Measurements from ENCODE around the gene EDA2R.

The EDA2R gene

DNA sequence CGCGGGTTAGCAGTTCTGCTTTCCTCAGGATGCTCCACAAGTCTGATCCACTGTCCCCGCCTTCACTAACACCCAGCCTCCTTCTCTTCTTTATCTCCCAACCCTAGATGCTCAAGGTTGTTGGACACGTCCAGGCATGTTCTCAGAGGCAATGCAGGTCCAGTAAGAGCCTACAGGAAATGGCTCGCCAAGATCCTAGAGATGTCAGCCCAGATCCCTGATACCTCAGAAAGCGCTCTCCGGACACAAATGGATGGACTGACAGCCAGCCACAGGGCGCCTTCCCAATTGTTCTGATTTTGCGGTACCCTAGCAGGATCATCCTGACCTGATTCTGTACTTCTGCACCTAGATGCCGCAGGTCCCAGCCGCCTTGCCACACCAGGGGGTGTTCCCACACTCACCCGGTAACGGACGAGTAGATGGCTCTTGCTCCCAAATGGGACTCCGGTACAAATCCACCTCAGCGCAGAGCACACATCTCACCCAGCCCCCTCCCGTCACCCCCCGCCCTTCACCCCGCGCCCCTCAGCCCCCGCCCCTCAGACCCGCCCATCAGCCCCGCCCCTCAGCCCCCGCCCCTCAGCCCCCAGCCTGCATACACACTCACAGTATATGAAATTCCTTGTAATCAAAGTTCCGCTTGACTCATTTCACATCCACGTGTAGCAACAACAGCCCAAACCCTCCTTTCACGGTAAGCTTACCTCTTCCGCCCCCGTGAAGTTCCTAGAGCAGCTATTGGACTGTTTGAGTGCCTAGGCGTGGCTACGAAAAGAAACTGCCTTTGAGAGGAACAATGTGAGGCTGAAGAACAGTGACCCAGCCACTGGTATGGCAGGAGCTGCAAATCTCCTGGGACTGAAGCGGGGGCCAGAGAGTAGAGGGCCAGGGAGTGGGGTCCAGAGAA, at the start of gene EDA2R:
TSS of gene EDA2R (minus strand) at position 488 of the 910 bp plus-strand sequence. CDS start 23,058 bp downstream, outside the sequence.
- DNase-seq (ENCODE audit: low read depth in 2 of 2) = no peak

DNA sequence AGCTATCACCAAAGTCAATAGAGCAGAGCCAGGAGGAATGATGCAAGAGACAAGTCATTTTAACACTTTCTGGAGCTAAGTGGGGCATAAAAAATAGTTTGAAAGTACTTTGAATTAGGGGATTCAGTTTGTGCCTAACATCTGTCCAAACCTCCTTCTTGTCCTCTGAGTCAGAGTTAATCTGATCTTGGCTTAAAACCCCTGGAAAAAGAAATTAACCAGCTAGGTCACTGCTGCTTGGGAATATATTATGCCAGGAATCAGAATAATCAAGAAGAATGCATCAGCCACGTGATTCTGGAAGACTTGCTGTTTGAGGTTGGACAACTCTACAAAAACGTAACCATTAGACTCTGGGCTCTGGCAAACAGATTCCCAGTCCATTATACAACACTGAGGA, 45.3 kb upstream of the EDA2R start:
- no peak for DNase-seq (ENCODE audit: low read depth in 2 of 2)

DNA sequence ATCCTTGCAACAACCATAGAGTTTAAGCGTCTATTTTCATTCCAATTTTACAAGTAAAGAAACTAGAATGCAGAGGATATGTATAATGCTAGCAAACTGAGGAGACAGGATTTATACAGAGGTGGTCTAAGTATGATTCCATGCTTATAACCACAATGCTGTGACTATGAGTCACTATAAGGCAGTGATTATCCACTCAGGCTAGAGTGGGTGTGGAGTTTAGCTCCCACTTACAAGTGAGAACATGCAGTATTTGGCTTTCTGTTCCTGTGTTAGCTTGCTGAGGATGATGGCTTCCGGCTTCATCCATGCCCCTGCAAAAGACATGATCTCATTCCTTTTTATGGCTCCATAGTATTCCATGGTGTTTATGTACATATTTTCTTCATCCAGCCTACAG, 41.6 kb upstream of the EDA2R start:
- DNase-seq (ENCODE audit: low read depth in 2 of 2) = no peak

- no peak for DNase-seq (ENCODE audit: low read depth in 2 of 2)
These were observed 38.6 kb upstream of the EDA2R start for GRCh38 chrX:66677430-66677829.

DNA sequence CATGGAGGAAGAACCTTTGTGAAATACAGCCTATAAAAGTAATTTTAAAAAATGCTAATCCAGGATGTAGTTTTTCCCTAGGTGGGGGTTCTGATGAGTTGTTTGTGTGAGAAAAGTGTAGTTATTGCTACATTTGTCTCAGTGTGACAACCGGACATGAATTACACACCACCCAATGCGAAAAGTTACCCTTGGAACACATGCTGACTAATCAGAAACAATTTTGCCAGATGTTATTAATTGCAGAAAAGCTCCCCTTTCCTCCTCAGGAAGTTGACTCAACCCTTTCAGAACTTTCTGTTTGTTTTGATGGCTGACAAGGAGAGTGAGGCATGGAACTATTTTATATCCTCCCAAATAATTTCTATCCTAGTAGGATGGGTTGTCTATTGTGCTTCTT, 38.1 kb upstream of the EDA2R start:
- no peak for DNase-seq (ENCODE audit: low read depth in 2 of 2)

GRCh38 chrX:66676413-66676812, 37.5 kb upstream of the EDA2R start:
- DNase-seq (ENCODE audit: low read depth in 2 of 2) = no peak

- no peak for DNase-seq (ENCODE audit: low read depth in 2 of 2)
These were observed 36.7 kb upstream of the EDA2R start for GRCh38 chrX:66675541-66675940.

DNA sequence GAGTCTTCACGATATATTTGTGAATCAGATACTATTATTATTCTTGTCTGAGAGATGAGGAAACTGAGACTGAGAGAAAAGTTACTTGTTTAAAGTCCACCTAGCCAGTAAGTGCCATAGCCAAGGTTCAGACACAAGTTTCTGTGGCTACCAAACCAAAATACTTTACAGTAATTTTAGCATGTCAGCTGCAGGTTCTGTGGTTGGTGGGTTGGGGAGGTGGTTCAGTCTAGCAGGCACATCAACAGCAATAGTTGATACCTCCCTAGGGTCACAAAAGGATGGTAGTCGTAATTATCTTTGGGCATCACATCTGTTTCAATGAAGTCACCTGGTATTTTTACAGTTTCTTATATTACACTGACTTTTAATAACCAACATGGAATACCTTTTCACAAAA, 35.6 kb upstream of the EDA2R start:
- DNase-seq (ENCODE audit: low read depth in 2 of 2) = no peak

DNA sequence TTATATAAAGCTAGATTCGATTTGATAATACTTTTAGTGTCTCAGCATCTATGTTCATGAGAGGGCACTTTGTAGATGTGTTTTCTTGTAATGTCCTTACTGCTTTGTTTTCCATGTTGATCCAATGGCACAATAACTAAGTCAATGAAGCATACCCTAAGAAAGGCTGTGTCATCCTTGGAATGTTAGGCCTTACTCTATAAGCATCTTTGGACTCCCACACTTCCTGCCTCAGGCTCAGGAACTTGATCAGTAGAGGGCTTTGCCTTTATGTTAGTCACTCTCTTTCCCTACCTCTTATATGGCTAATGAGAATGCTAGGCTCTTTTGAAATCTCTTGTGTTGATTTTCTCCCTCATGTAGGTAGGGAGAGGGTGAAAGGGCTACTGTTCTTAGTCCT, 33.2 kb upstream of the EDA2R start:
- no peak for DNase-seq (ENCODE audit: low read depth in 2 of 2)

- no peak for DNase-seq (ENCODE audit: low read depth in 2 of 2)
These were observed 15.5 kb upstream of the EDA2R start for GRCh38 chrX:66654411-66654810.

GRCh38 chrX:66635360-66635759, 3.5 kb downstream of the EDA2R start:
- no peak for DNase-seq (ENCODE audit: low read depth in 2 of 2)

DNA sequence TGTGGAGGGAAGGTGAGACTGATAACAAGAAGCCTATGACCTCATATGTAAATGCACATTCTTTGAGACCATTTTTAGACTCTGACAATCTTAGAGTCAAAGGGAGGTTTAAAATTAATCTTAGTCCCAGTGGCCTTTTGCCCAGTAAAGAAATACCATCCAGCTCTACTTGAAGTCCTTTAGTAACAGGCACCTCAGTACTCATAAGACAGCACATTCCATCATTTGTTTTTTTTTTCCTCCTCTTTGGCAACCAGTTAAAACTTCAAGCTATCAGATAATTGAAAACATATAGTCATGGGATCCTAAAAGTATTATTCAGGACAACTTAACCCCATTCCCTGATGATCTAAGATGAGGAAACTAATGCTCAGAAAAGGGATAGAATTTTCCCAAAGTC, 4.6 kb downstream of the EDA2R start:
- DNase-seq (ENCODE audit: low read depth in 2 of 2) = no peak

- DNase-seq (ENCODE audit: low read depth in 2 of 2) = no peak
These were observed 5.3 kb downstream of the EDA2R start for GRCh38 chrX:66633541-66633940.

DNA sequence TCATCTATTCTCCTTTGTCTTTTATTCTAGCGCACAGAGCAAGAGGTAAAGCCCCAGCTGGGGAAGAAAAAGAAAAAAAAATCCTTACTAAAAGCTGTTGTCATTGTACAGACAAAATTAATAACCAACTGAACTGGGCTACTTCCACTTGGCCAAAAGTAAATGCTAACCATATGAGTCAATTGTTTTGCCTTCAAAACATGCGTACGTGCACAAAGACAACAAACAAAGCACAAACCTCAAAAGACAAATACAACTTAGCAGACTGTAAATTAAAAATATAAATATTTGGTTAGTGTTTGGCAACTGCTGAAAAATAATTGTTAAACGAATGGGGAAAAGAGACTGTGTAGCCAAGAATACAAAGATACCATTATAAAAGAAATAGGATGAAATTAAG, 5.9 kb downstream of the EDA2R start:
- DNase-seq (ENCODE audit: low read depth in 2 of 2) = no peak

GRCh38 chrX:66632473-66632872, 6.4 kb downstream of the EDA2R start:
- DNase-seq (ENCODE audit: low read depth in 2 of 2) = no peak

DNA sequence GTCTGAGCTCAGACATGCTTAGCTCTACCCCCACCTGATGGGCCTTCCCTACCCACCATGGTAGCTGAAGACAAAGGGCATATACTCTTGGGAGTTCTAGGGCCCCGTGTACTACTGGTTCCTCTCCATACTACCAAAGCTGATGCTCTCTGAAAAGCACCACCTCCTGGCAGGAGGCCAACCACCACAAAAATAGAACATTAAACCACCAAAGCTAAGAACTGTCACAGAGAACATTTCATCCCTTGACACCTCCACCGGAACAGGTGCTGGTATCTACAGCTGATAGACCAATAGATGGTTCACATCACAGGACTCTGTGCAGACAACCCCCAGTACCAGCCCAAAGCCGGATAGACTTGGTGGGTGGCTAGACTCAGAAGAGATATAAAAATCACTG, 13.4 kb downstream of the EDA2R start:
- no peak for DNase-seq (ENCODE audit: low read depth in 2 of 2)

- DNase-seq (ENCODE audit: low read depth in 2 of 2) = no peak
These were observed 16.7 kb downstream of the EDA2R start for GRCh38 chrX:66622209-66622608.

DNA sequence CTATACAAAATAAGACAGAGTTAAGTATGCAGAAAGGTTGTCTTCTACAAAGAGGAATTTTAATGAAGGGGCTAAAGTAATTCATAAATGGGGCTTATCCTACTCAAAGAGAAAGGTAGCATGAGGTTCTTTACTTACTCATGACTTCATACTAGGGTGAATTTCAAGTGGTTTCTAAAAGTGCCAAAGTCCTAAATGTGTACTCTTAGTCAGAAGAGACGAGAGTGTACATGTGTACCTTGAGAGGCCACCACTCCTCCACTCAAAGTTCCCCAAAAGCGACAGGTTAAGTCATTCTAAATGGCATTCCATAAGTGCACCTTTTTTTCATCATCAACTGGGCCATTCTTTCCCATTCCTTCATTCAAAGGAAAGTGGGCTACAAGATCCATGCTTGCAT, 21.9 kb downstream of the EDA2R start:
- DNase-seq (ENCODE audit: low read depth in 2 of 2) = no peak

GRCh38 chrX:66602381-66602938, 36.4 kb downstream of the EDA2R start:
- no peak for DNase-seq (ENCODE audit: low read depth in 2 of 2)

DNA sequence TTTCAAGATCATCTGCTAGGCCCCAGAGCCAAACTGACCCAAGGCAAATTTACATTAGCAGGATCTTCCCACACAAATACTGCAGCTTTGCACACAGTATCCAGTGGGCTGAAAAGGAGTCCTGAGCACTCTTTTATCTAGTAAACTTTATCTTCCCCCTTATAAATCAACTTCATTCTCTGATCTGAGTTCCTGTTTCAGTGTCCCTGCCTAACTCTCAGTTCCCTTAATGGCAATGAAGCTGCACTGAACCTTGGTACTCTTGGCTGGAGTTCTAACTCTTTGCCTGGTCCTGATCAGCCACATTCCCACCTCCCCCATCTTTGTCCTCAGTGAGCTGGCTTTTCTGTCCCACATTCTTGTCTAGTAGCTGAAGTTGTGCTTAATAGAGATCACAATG, 37.4 kb downstream of the EDA2R start:
- DNase-seq (ENCODE audit: low read depth in 2 of 2) = no peak

DNA sequence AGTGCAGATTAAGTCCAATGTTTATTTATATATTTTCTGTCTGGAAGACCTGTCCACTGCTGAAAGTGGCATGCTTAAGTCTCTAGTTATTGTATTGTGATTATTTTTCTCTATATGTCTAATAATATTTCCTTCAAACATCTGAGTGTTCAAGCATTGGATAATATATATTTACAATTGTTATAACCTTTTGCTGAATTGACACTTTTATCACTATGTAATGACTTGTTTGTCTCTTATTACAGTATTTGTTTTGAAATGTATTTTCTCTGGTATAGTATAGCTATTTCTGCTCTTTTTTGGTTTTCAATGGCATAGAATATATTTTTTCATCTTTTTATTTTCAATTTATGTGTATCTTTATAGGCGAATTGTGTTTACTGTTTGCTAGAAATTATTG, 59.7 kb downstream of the EDA2R start:
- DNase-seq (ENCODE audit: low read depth in 2 of 2) = no peak

DNA sequence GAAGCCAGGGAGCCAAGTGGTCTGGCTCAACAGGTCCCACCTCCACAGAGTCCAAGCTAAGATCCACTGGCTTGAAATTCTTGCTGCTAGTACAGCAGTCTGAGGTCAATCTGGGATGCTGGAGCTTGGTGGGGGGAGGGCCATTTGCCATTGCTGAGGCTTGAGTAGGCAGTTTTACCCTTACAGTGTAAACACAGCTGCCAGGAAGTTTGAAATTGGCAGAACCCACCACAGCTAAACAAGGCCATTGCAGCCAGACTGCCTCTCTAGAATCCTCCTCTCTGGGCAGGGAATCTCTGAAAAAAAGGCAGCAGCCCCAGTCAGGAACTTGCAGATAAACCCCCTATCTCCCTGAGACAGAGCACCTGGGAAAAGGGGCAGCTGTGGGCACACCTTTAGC, 84.9 kb downstream of the EDA2R start:
- DNase-seq (ENCODE audit: low read depth in 2 of 2) = no peak

DNA sequence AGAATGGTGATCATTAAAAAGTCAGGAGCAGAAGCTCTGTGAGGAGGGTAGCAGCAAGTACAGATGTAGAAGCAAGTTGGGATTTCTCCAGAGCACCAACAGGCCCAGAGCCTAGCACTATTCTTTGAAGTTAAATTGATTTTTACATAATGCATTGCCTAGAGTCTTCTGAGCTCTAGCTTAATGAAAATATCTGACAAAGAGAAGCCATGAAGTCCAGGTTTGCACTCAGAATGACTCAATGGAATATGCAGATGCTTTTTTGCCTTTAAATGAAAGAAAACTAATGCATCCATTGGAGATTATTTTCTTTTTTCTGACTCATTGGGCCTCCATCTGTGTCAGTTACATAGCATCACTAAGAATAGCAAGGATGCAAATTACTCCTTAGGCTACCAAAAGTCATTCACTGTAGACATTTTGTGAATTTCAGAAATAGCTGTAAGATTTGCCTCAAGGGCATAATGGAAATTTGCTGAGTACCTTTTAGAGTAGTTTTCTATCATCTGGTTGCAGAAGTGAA, 91.0 kb downstream of the EDA2R start:
- DNase-seq (ENCODE audit: low read depth in 2 of 2) = no peak
